Suprapubic skin (tissue), 4 donors: ENCODE results near the gene CDK12. TPM values are rescaled to one million over a fixed set of nuclear protein-coding genes. Genes with fewer than 3 reads are reported as not detected.
"Not testable (repeated sequence)": the region's sequence is repeated elsewhere in the genome, so short reads cannot be mapped to it uniquely, and the experiment has no call there.

Experiments
- DNase-seq, 2 donors: peaks; one replicate each; pipeline ENCODE4 v3.0.0-alpha.2; 2019; ENCODE audit warnings: low spot score in 2 of 2
- H3K27ac ChIP-seq: fragments of 200-600 bp; sonication (generic); one replicate; pipeline ENCODE4 v1.5.1; 2019
- H3K27me3 ChIP-seq: fragments of 200-600 bp; sonication (generic); one replicate; pipeline ENCODE4 v1.5.1; 2019
- H3K36me3 ChIP-seq: fragments of 200-600 bp; sonication (generic); one replicate; pipeline ENCODE4 v1.5.1; 2019
- H3K4me1 ChIP-seq: fragments of 200-600 bp; sonication (generic); one replicate; pipeline ENCODE4 v1.5.1; 2019
- H3K4me3 ChIP-seq: fragments of 200-600 bp; sonication (generic); one replicate; pipeline ENCODE4 v1.5.1; 2019; ENCODE audit warnings: mild to moderate bottlenecking
- H3K9me3 ChIP-seq: fragments of 200-600 bp; sonication (generic); one replicate; pipeline ENCODE4 v1.5.1; 2019
- EP300 ChIP-seq: sonication (generic); formaldehyde crosslinking; IDR thresholded peaks from one replicate; pipeline ENCODE4 v1.6.1; 2017; ENCODE audit warnings: antibody characterized with exemption
- POLR2A ChIP-seq, 2 donors: fragments of 450-650 bp; IDR thresholded peaks; one replicate each; pipeline ENCODE4 v1.6.1; 2017; ENCODE audit warnings: antibody characterized with exemption in 2 of 2, mild to moderate bottlenecking in 2 of 2, moderate library complexity in 2 of 2
- POLR2AphosphoS5 ChIP-seq, 3 donors: sonication (generic); formaldehyde crosslinking; IDR thresholded peaks; one replicate each; pipeline ENCODE4 v1.6.1; 2017; ENCODE audit warnings: antibody characterized with exemption in 3 of 3
- WGBS: methylation state at CpG from one replicate; pipeline ENCODE4 v1.1.5; 2018; 5-methylcytosine and 5-hydroxymethylcytosine counted together
- total RNA-seq, 4 donors: library from RNA; depleted of rRNA; stranded (reverse); fragments of >200 nt; gene quantifications; one replicate each; pipeline ENCODE4 v1.1.0, GENCODE V29; 2016
- TF ChIP-seq, protein P1 (sequence below), 2 donors: fragments of 200-600 bp in 1 of 2; fragments of 450-650 bp in 1 of 2; sonication (generic) in 1 of 2; IDR thresholded peaks; one replicate each; pipeline ENCODE4 v1.5.1; 2016 to 2019; ENCODE audit warnings: antibody characterized with exemption in 2 of 2, mild to moderate bottlenecking in 1 of 2, moderate library complexity in 1 of 2

CDK12 gene
- total RNA-seq, 4 donors from 2014 or later, result 50.7 to 97.9 (median 54.4) TPM

DNA sequence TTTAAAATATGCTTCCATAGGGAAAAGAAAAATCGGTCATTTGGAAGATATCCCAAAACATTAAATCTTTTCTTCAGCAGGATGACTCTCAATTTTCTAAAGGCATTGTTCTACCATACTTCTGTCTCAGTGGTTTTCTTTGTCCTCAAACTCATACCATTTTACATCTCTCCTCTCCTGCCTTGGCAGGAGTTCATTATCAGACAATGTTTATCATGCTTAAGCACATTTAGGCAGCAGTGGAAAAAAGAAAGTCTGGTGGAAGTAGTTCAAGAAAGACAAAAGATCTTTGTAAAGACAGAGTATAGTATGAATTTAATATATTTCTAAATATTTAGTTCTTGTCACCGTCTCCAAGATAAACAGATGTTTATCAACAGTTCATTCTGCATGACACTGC lies 68.2 kb downstream of the CDK12 start:
- H3K9me3 ChIP-seq, result no peaks in the 10 kb centered on the region
- no peak overlapping the region for H3K4me3 ChIP-seq
- no peak for DNase-seq
- TF ChIP-seq EP300, result no peak
- no peak for TF ChIP-seq POLR2AphosphoS5 (IDR thresholded peaks at IDR 0.05)
- 41% methylated on average over 2 of the region's 2 CpGs for WGBS
- H3K27ac ChIP-seq, result no peak overlapping the region
- H3K27me3 ChIP-seq, result no peaks in the 10 kb centered on the region
- peaks cover 65% of the 10 kb centered on the region for H3K36me3 ChIP-seq
- peaks cover 17% of the 10 kb centered on the region for H3K4me1 ChIP-seq

DNA sequence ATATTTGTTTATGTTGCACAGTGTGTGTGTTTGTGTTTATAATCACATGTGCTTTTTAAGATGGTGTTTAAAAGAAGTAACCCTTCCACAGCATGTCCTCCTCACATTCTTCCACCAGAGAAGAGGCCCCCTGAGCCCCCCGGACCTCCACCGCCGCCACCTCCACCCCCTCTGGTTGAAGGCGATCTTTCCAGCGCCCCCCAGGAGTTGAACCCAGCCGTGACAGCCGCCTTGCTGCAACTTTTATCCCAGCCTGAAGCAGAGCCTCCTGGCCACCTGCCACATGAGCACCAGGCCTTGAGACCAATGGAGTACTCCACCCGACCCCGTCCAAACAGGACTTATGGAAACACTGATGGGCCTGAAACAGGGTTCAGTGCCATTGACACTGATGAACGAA lies 69.2 kb downstream of the CDK12 start:
- peaks cover 55% of the 10 kb centered on the region for H3K36me3 ChIP-seq

DNA sequence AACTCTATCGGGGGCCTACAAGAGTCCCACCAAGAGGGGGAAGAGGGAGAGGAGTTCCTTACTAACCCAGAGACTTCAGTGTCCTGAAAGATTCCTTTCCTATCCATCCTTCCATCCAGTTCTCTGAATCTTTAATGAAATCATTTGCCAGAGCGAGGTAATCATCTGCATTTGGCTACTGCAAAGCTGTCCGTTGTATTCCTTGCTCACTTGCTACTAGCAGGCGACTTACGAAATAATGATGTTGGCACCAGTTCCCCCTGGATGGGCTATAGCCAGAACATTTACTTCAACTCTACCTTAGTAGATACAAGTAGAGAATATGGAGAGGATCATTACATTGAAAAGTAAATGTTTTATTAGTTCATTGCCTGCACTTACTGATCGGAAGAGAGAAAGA lies 70.0 kb downstream of the CDK12 start:
- TF ChIP-seq POLR2A (IDR thresholded peaks at IDR 0.05) (no peak), POLR2AphosphoS5 (IDR thresholded peaks at IDR 0.05) (no peak), EP300 (no peak)
- TF ChIP-seq, protein P1, sequence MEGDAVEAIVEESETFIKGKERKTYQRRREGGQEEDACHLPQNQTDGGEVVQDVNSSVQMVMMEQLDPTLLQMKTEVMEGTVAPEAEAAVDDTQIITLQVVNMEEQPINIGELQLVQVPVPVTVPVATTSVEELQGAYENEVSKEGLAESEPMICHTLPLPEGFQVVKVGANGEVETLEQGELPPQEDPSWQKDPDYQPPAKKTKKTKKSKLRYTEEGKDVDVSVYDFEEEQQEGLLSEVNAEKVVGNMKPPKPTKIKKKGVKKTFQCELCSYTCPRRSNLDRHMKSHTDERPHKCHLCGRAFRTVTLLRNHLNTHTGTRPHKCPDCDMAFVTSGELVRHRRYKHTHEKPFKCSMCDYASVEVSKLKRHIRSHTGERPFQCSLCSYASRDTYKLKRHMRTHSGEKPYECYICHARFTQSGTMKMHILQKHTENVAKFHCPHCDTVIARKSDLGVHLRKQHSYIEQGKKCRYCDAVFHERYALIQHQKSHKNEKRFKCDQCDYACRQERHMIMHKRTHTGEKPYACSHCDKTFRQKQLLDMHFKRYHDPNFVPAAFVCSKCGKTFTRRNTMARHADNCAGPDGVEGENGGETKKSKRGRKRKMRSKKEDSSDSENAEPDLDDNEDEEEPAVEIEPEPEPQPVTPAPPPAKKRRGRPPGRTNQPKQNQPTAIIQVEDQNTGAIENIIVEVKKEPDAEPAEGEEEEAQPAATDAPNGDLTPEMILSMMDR (IDR thresholded peaks at IDR 0.05), result no peak
- H3K27me3 ChIP-seq, result no peaks in the 10 kb centered on the region
- no peak for DNase-seq
- H3K4me1 ChIP-seq, result peaks cover 17% of the 10 kb centered on the region
- peaks cover 47% of the 10 kb centered on the region for H3K36me3 ChIP-seq
- H3K4me3 ChIP-seq, result no peak overlapping the region
- no peak overlapping the region for H3K27ac ChIP-seq
- WGBS, result 78% methylated on average over 6 of the region's 6 CpGs
- H3K9me3 ChIP-seq, result no peaks in the 10 kb centered on the region

More for the DNA sequence above, 69.2 kb downstream of the CDK12 start:
- Histone ChIP-seq H3K27me3 (no peaks in the 10 kb centered on the region), H3K27ac (no peak overlapping the region), H3K4me1 (peaks cover 17% of the 10 kb centered on the region), H3K9me3 (no peaks in the 10 kb centered on the region), H3K4me3 (no peak overlapping the region)
- TF ChIP-seq, protein P1 (IDR thresholded peaks at IDR 0.05), result no peak
- TF ChIP-seq POLR2AphosphoS5 (IDR thresholded peaks at IDR 0.05) (no peak), EP300 (no peak), POLR2A (IDR thresholded peaks at IDR 0.05) (no peak)
- DNase-seq, result no peak
- 81% methylated on average over 10 of the region's 10 CpGs for WGBS

DNA sequence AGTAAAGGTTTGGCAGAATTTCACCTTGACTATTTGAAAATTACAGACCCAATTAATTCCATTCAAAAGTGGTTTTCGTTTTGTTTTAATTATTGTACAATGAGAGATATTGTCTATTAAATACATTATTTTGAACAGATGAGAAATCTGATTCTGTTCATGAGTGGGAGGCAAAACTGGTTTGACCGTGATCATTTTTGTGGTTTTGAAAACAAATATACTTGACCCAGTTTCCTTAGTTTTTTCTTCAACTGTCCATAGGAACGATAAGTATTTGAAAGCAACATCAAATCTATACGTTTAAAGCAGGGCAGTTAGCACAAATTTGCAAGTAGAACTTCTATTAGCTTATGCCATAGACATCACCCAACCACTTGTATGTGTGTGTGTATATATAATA lies 72.6 kb downstream of the CDK12 start:
- H3K27me3 ChIP-seq, result no peaks in the 10 kb centered on the region
- 77% methylated on average over 4 of the region's 4 CpGs for WGBS
- H3K4me3 ChIP-seq, result no peak overlapping the region
- no peak for DNase-seq
- H3K4me1 ChIP-seq, result peaks cover 17% of the 10 kb centered on the region
- TF ChIP-seq POLR2AphosphoS5 (IDR thresholded peaks at IDR 0.05) (no peak), EP300 (no peak), POLR2A (IDR thresholded peaks at IDR 0.05) (no peak)
- TF ChIP-seq, protein P1 (IDR thresholded peaks at IDR 0.05), result no peak
- no peak overlapping the region for H3K27ac ChIP-seq
- H3K36me3 ChIP-seq, result peaks cover 29% of the 10 kb centered on the region
- no peaks in the 10 kb centered on the region for H3K9me3 ChIP-seq

DNA sequence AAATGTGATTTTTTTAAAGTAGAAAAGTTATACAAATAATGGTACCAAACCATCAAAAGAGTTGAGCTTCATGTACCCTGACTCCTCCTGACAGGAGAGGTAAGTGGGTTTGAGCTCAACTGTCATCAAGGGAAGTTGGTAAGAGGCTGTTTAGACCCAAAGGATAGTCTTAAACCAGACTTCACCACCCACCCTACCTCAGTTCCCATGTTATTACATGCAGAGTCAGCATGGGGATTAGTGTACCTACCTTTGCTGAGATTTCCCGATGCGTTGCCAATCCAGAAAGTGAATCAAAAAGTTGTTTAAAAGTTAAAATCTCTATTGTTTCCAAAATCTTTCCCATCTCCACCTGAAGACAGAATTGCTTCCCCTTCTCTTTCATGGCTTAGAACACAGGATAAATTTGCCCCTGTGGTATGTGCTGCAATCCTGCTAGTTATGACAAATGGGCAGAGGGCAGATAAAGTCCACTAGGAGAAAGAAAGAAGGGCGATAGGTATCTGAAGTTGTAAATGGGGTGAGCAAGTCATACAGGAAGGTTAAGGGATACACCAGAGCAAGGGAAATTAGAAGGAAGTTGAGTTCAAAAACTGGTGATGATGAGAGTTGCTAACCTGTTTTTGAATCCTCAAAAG lies 73.6 kb downstream of the CDK12 start:
- TF ChIP-seq POLR2A (IDR thresholded peaks at IDR 0.05) (no peak), POLR2AphosphoS5 (IDR thresholded peaks at IDR 0.05) (no peak)
- TF ChIP-seq, protein P1 (IDR thresholded peaks at IDR 0.05), result no peak
- DNase-seq, result no peak
- Histone ChIP-seq H3K4me3 (no peak overlapping the region), H3K4me1 (peaks cover 14% of the 10 kb centered on the region), H3K9me3 (no peaks in the 10 kb centered on the region), H3K27ac (no peak overlapping the region), H3K27me3 (no peaks in the 10 kb centered on the region), H3K36me3 (peaks cover 19% of the 10 kb centered on the region)
- 96% methylated on average over 3 of the region's 3 CpGs for WGBS

DNA sequence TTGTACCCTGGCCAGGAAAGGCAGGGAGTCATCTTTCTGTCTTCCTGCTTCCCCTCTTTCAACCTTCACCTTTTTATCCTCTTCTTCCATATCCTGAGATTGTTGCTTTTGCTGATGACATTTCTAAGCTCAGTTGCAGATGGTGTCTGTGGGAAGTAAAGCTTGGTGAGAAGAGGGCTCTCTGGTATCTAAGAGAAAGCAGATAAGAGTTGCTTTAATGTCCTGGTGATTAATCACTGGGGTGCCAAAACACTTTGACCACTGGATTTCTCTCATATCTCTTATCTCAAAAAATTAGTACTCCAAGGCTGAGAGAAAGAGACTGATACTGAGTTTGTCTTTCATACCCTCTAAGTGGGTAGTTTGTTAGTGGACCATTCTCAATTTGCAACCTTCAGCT lies 75.2 kb downstream of the CDK12 start:
- no peak for DNase-seq
- peaks cover 11% of the 10 kb centered on the region for H3K4me1 ChIP-seq
- H3K27me3 ChIP-seq, result no peaks in the 10 kb centered on the region
- H3K9me3 ChIP-seq, result no peaks in the 10 kb centered on the region
- peaks cover 4% of the 10 kb centered on the region for H3K36me3 ChIP-seq
- no peak overlapping the region for H3K4me3 ChIP-seq
- TF ChIP-seq, protein P1 (IDR thresholded peaks at IDR 0.05), result no peak
- no peak for TF ChIP-seq EP300
- no peak for TF ChIP-seq POLR2AphosphoS5 (IDR thresholded peaks at IDR 0.05)
- TF ChIP-seq POLR2A (IDR thresholded peaks at IDR 0.05), result no peak
- H3K27ac ChIP-seq, result no peak overlapping the region

DNA sequence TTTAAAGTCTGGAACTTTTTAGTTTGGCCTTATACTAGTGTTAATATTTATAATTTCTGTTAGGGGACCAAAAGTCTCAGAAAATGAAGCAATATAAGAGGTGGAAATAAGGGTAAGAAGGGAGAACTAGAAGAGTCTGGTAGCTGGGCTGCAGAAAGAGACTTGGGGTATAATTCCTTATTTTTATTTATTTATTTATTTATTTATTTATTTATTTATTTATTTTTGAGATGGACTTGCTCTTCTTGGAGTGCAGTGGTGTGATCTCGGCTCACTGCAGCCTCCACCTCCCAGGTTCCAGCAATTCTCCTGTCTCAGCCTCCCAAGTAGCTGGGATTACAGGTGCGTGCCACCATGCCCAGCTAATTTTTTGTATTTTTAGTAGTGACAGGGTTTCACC lies 76.1 kb downstream of the CDK12 start:
- H3K4me3 ChIP-seq, H3K9me3 ChIP-seq, DNase-seq, H3K27ac ChIP-seq, H3K36me3 ChIP-seq, H3K27me3 ChIP-seq: not testable (repeated sequence)
- WGBS, result 100% methylated on average over 2 of the region's 2 CpGs
- H3K4me1 ChIP-seq, result peaks cover 11% of the 10 kb centered on the region
